GM12892 (cell line): ENCODE data around the gene BICC1.

Source experiments
- POLR2A ChIP-seq: IDR thresholded peaks from 2 replicates; pipeline ENCODE4 v1.6.1; 2011; ENCODE audit warnings: low read depth, low read length, control low read depth
- POLR2AphosphoS5 ChIP-seq: IDR thresholded peaks from 2 replicates; pipeline ENCODE4 v1.6.1; 2011; ENCODE audit warnings: low read depth, low read length, control low read depth
- TAF1 ChIP-seq: IDR thresholded peaks from 2 replicates; pipeline ENCODE4 v1.6.1; 2011; ENCODE audit warnings: low read depth, mild to moderate bottlenecking, control low read depth, low read length, borderline replicate concordance

- TF ChIP-seq POLR2A (no peak), POLR2AphosphoS5 (no peak), TAF1 (no peak)
These were observed 360.5 kb downstream of the BICC1 start for GRCh38 chr10:58873161-58873560.
